PC-3 (cell line): ENCODE results near the gene CLIC1. TPM values are rescaled to one million over a fixed set of nuclear protein-coding genes. Genes with fewer than 3 reads are reported as not detected.

ENCODE experiments used
- ATAC-seq: fragments of 200-7000 bp; cut with Tn5 transposase; 2 replicates; pipeline ENCODE4 v1.9.1; 2020; ENCODE audit warnings: mild to moderate bottlenecking, moderate library complexity
- BruUV-seq: library from RNA; stranded (reverse); fragments of 400-500 nt; replicated peaks from 2 replicates; lab custom pipeline; 2021; lab: Mats Ljungman, UMichigan
- CTCF ChIA-PET: fragments of 300-600 bp; sonication (Branson Sonifier 250); formaldehyde crosslinking; loops from one replicate; lab custom pipeline; 2022; ENCODE audit warnings: antibody characterized with exemption; lab: Charles Lee
- POLR2A ChIA-PET: fragments of 300-600 bp; sonication (Branson Sonifier 250); formaldehyde crosslinking; loops from one replicate; lab custom pipeline; 2022; ENCODE audit warnings: antibody characterized with exemption; ENCODE audit not compliant: unreplicated experiment; lab: Charles Lee
- DNase-seq: peaks from one replicate; pipeline ENCODE4 v3.0.0-alpha.2; 2015
- H2AFZ ChIP-seq: fragments of 300-600 bp; sonication (generic); 2 replicates; pipeline ENCODE4 v1.6.0; 2016; ENCODE audit warnings: antibody characterized with exemption, low read length
- H3F3A ChIP-seq: fragments of 300-600 bp; sonication (generic); one replicate; pipeline ENCODE4 v1.6.0; 2017; ENCODE audit warnings: antibody characterized with exemption, low read length, control low read depth, mild to moderate bottlenecking; ENCODE audit not compliant: unreplicated experiment
- H3K27ac ChIP-seq: fragments of 300-600 bp; sonication (generic); 2 replicates; pipeline ENCODE4 v1.5.1; 2016; ENCODE audit warnings: mild to moderate bottlenecking, low read length
- H3K27me3 ChIP-seq: fragments of 300-600 bp; sonication (generic); 2 replicates; pipeline ENCODE4 v1.6.1; 2016; ENCODE audit warnings: low read length, mixed read lengths
- H3K36me3 ChIP-seq: fragments of 300-600 bp; sonication (generic); 2 replicates; pipeline ENCODE4 v1.6.1; 2016; ENCODE audit warnings: low read depth, mixed run types, low read length, mixed read lengths
- H3K4me1 ChIP-seq: fragments of 300-600 bp; sonication (generic); 2 replicates; pipeline ENCODE4 v1.5.1; 2016; ENCODE audit warnings: low read length; ENCODE audit not compliant: insufficient read depth
- H3K4me2 ChIP-seq: fragments of 300-600 bp; sonication (generic); 2 replicates; pipeline ENCODE4 v1.6.0; 2016; ENCODE audit warnings: low read length
- H3K4me3 ChIP-seq: fragments of 300-600 bp; sonication (generic); 2 replicates; pipeline ENCODE4 v1.5.1; 2016; ENCODE audit warnings: mild to moderate bottlenecking, low read length, mixed read lengths
- H3K79me2 ChIP-seq: fragments of 300-600 bp; sonication (generic); 2 replicates; pipeline ENCODE4 v1.6.1; 2017; ENCODE audit warnings: low read length, mixed read lengths
- H3K9ac ChIP-seq: fragments of 300-600 bp; sonication (generic); 2 replicates; pipeline ENCODE4 v1.6.0; 2016; ENCODE audit warnings: mild to moderate bottlenecking, low read length
- H3K9me2 ChIP-seq: fragments of 300-600 bp; sonication (generic); replicated peaks from 2 replicates; pipeline ENCODE4 v1.6.1; 2016; ENCODE audit warnings: mixed run types, low read length, mixed read lengths
- H3K9me3 ChIP-seq: fragments of 300-600 bp; sonication (generic); 2 replicates; pipeline ENCODE4 v1.6.1; 2016; ENCODE audit warnings: low read length, mixed read lengths
- H4K20me1 ChIP-seq: fragments of 300-600 bp; sonication (generic); 2 replicates; pipeline ENCODE4 v1.6.1; 2016; ENCODE audit warnings: low read length, mixed read lengths
- EZH2 ChIP-seq: fragments of 300-600 bp; sonication (generic); IDR thresholded peaks from one replicate; pipeline ENCODE4 v1.6.1; 2017; ENCODE audit warnings: antibody characterized with exemption, mild to moderate bottlenecking, low read length; ENCODE audit not compliant: unreplicated experiment
- EZH2phosphoT487 ChIP-seq: fragments of 300-600 bp; sonication (generic); IDR thresholded peaks from 2 replicates; pipeline ENCODE4 v1.6.1; 2018; ENCODE audit warnings: mild to moderate bottlenecking, antibody characterized with exemption, low read length, borderline replicate concordance
- intact Hi-C: fragments of 100-400 bp; cut with micrococcal nuclease; formaldehyde crosslinking; loops from 2 replicates; pipeline ENCODE4 v1.9.0; 2023
- total RNA-seq: library from RNA; depleted of rRNA; stranded (reverse); fragments of >200 nt; gene quantifications from 2 replicates; pipeline ENCODE4 v1.2.3, GENCODE V29; 2014
- TF ChIP-seq, protein P1 (sequence below): fragments of 300-600 bp; sonication (generic); conservative IDR thresholded peaks from 2 replicates; pipeline ENCODE4 v1.5.1; 2017; ENCODE audit warnings: antibody characterized with exemption, low read depth, mild to moderate bottlenecking, low read length

Gene CLIC1
- total RNA-seq, 1 experiment from 2014 or later: 708 TPM

DNA sequence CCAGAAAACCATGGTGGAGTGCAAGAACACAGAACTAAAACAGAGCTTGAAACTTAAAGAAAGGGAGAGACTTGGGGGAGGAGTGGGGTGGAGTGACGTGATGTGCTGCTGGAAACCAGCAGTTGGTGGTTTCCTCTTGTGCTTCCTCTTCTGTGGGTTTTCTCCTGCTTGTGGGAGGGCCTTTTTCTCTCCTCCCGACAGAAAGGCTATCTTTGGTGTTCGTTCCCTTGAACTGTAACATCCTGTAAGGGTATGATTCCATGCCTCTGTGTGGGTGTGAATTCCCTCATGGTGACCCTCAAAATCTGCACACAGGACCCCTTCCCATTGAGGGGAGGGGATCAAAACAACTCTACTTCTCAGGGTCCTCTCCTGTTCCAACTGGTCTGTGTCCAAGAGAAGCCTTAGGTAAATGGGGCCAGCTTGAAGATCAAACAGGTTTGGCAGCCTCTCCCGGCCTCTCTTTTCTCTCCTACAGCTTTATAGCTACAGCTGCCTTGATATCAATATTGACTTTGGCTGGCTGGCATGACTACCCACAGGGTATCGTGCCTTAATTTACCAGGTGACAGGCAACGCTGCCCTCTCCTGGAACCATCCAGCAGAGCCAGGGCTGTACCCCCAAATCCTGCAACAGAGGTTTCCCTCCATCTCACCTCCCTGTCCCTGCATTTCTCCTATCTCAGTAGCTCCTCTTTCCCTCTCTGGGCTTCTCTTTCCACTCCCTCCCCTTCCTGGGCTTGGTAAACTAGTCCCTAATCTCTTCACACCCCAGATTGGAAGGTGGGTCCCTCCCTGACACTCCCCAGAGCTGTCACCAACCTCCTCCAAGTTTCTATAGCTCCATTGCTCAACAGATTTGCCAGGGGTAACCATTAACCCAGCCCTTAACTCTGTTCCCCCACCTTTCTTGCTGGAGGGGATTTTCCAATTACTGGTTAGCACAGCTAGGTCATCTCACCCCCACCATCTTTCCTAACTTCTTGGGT lies 2.0 kb upstream of the CLIC1 start:
- peak overlapping the region; percentile 85 for H3K4me2 ChIP-seq
- H3K9ac ChIP-seq: peak overlapping the region; percentile 34
- H3K36me3 ChIP-seq: peaks cover 16% of the 10 kb centered on the region
- DNase-seq (peak; percentile 73), ATAC-seq (peak; percentile 7; the same call in 1 of the 2 replicates)
- H3K27ac ChIP-seq: peak overlapping the region; percentile 87
- no peaks in the 10 kb centered on the region for H3K27me3 ChIP-seq
- ChIA-PET CTCF (interaction anchor here (0.6 to 1.2 kb wide), 4 partner anchors 22 to 93 kb away, joined by 3 to 6 read pairs (median 4); no protein-coding TSS in a partner anchor), POLR2A (interaction anchor here (0.6 to 1.0 kb wide), 4 partner anchors 9 to 376 kb away, joined by 3 to 4 read pairs (median 3); no protein-coding TSS in a partner anchor)
- H3K4me1 ChIP-seq: peaks cover 54% of the 10 kb centered on the region
- H2AFZ ChIP-seq: peak overlapping the region; percentile 44
- peak overlapping the region; percentile 40; the same call in 1 of the 2 replicates for H3K4me3 ChIP-seq
- TF ChIP-seq EZH2phosphoT487 (no peak), EZH2 (no peak)
- TF ChIP-seq, protein P1, sequence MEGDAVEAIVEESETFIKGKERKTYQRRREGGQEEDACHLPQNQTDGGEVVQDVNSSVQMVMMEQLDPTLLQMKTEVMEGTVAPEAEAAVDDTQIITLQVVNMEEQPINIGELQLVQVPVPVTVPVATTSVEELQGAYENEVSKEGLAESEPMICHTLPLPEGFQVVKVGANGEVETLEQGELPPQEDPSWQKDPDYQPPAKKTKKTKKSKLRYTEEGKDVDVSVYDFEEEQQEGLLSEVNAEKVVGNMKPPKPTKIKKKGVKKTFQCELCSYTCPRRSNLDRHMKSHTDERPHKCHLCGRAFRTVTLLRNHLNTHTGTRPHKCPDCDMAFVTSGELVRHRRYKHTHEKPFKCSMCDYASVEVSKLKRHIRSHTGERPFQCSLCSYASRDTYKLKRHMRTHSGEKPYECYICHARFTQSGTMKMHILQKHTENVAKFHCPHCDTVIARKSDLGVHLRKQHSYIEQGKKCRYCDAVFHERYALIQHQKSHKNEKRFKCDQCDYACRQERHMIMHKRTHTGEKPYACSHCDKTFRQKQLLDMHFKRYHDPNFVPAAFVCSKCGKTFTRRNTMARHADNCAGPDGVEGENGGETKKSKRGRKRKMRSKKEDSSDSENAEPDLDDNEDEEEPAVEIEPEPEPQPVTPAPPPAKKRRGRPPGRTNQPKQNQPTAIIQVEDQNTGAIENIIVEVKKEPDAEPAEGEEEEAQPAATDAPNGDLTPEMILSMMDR: peak; percentile 31
- peaks cover 49% of the 10 kb centered on the region for H3K79me2 ChIP-seq
- intact Hi-C loops: loop anchor here (5.0 kb wide), 2 partner anchors 79 to 94 kb away; partner anchors contain the start of genes HSPA1A and HSPA1L
- H3K9me3 ChIP-seq: no peaks in the 10 kb centered on the region
- H4K20me1 ChIP-seq: peaks cover 13% of the 10 kb centered on the region
- TSS peak; percentile 27 for BruUV-seq
- no peaks in the 10 kb centered on the region for H3F3A ChIP-seq
- H3K9me2 ChIP-seq: no peaks in the 10 kb centered on the region

DNA sequence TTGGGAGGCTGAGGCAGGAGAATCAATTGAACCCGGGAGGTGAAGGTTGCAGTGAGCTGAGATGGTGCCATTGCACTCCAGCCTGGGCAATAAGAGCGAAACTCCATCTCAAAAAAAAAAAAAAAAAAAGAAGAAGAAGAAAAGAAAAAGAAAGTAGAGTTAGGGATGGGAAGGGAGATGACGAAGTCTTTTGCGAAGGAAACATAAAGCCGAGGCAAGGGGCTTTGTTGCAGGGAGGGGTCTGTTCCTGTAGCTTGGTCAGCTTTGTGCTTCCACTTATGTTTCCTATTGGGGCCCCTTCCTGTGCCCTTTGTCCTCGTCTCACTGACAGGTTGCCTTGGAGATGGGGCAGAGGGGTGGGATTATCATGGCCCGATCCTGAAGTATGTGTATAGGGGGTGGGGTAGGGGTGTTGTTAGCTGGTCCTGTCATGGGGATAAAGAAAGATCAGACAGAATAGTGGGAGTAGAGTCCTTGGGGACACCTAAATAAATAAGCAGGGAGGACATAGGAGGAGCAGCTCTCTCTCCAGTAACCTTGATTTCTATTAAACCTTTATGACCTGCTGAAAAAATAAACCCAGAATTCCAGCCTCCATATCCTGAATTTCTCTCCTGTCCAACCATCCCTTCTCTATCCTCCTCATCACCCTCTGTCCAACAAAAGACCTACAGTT lies 1.1 kb upstream of the CLIC1 start:
- peaks cover 13% of the 10 kb centered on the region for H4K20me1 ChIP-seq
- TF ChIP-seq EZH2 (no peak), EZH2phosphoT487 (no peak)
- TF ChIP-seq, protein P1: no peak
- no peaks in the 10 kb centered on the region for H3K9me2 ChIP-seq
- no peaks in the 10 kb centered on the region for H3K27me3 ChIP-seq
- H2AFZ ChIP-seq: peak overlapping the region; percentile 44
- H3K4me3 ChIP-seq: peak overlapping the region; percentile 40; the same call in 1 of the 2 replicates
- H3K36me3 ChIP-seq: peaks cover 23% of the 10 kb centered on the region
- peak overlapping the region; percentile 87 for H3K27ac ChIP-seq
- peaks cover 54% of the 10 kb centered on the region for H3K4me1 ChIP-seq
- peak overlapping the region; percentile 34 for H3K9ac ChIP-seq
- ChIA-PET POLR2A (interaction anchor here (0.7 to 1.0 kb wide), 2 partner anchors 10 to 36 kb away, joined by 3 to 4 read pairs; no protein-coding TSS in a partner anchor), CTCF (interaction anchor here (0.6 to 1.2 kb wide), 4 partner anchors 23 to 94 kb away, joined by 3 to 6 read pairs (median 4); no protein-coding TSS in a partner anchor)
- no TSS peak for BruUV-seq
- no peak for ATAC-seq
- peak overlapping the region; percentile 85 for H3K4me2 ChIP-seq
- no peaks in the 10 kb centered on the region for H3F3A ChIP-seq
- H3K79me2 ChIP-seq: peaks cover 53% of the 10 kb centered on the region
- no peak for DNase-seq
- intact Hi-C loops: loop anchor here (5.0 kb wide), 2 partner anchors 80 to 95 kb away; partner anchors contain the start of genes HSPA1A and HSPA1L
- no peaks in the 10 kb centered on the region for H3K9me3 ChIP-seq
